AG04449 (cell line): ENCODE data around the gene HOXC9.

ENCODE experiments used
- CTCF ChIA-PET: fragments of 350-600 bp; formaldehyde crosslinking; extraction: SDS; loops from one replicate; lab custom pipeline; 2021; ENCODE audit warnings: antibody characterized with exemption; lab: Yijun Ruan, JAX
- POLR2A ChIA-PET: fragments of 400-600, 350-600 bp; formaldehyde crosslinking; extraction: SDS; loops from one replicate; lab custom pipeline; 2020; ENCODE audit warnings: antibody characterized with exemption, inconsistent platforms; lab: Yijun Ruan, JAX
- DNase-seq: peaks from one replicate; pipeline ENCODE4 v3.0.0-alpha.2; 2010; ENCODE audit warnings: low read depth, low spot score
- H3K4me3 ChIP-seq: 2 replicates; pipeline ENCODE4 v1.5.1; 2011; ENCODE audit warnings: low read depth, mild to moderate bottlenecking, control low read depth, low read length
- CTCF ChIP-seq: IDR thresholded peaks from one replicate; pipeline ENCODE4 v1.5.1; 2011; ENCODE audit warnings: mild to moderate bottlenecking, moderate library complexity, low read length, control low read depth, inconsistent platforms; ENCODE audit not compliant: insufficient read depth; ENCODE audit errors: missing control alignments

The HOXC9 gene

DNA sequence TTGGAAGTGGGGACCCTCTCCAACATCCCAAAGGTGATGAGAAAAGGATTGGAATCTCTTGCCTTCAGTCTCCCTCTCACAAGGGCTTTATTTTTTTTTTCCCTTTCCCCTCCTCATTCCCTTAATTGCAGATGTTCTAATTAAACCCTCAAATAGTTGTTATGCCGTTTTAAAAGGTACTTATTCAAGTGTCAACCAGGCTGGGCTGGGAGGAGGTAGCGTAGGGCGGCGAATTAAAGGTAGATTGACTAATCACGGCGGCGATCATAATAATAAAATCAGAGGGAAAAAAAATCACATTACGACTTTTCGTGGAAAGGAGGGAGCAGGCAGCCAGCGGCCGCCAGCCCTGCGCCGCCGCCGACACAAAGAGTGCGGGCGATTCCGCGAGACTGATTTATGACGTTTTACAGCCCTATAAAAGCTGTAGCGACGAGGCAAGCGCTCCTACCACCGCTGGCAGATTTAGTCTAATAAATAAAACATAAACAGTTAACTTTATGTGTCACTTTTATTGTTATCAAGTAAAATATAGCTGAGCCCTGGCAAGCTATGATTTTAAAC, 52.0 kb downstream of the HOXC9 start:
- no peak for TF ChIP-seq CTCF
- ChIA-PET CTCF (interaction anchor here (0.8 to 2.8 kb wide), 9 partner anchors 8 to 157 kb away, joined by 3 to 14 read pairs (median 4); partner anchors contain the start of gene HOXC5), POLR2A (no interaction called here)
- no peak for DNase-seq
- H3K4me3 ChIP-seq, result no peak overlapping the region

GRCh38 chr12:54052438-54053002, 52.6 kb downstream of the HOXC9 start:
- no peak overlapping the region for H3K4me3 ChIP-seq
- ChIA-PET POLR2A (interaction anchor here (0.5 to 0.9 kb wide), 2 partner anchors 35 to 45 kb away, joined by 3 read pairs; no protein-coding TSS in a partner anchor), CTCF (interaction anchor here (0.8 to 2.8 kb wide), 11 partner anchors 8 to 156 kb away, joined by 3 to 14 read pairs (median 4); partner anchors contain the start of gene HOXC5)
- TF ChIP-seq CTCF, result no peak
- DNase-seq, result no peak
